HG02943 (cell line): Measurements from ENCODE around the gene RFX2.
"Not testable (repeated sequence)": the region's sequence is repeated elsewhere in the genome, so short reads cannot be mapped to it uniquely, and the experiment has no call there.

Experiments
- ATAC-seq: cut with Tn5 transposase; IDR thresholded peaks from one replicate; pipeline ENCODE4 v1.9.1; 2021; ENCODE audit warnings: mild to moderate bottlenecking, low read depth, moderate library complexity; ENCODE audit not compliant: unreplicated experiment

RFX2 gene

DNA sequence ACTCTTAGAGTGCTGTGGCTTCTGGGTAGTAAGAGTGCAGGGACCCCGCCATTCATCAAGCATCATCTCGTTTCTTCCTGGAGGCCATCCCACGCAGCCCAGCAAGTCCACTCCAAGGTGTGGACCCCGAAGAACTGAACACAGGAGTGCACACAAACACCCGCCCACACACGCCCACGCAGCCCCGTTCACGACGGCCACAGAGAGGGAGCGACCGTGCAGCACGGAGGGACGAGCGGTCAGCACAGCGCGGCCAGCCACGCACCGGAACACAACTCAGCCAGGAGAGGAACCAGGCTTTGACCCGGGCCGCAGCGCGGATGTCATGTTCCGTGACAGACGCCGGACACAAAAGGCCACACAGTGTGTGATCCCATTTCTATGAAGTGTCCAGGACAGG is 114.2 kb downstream of the RFX2 start:
- no peak for ATAC-seq

DNA sequence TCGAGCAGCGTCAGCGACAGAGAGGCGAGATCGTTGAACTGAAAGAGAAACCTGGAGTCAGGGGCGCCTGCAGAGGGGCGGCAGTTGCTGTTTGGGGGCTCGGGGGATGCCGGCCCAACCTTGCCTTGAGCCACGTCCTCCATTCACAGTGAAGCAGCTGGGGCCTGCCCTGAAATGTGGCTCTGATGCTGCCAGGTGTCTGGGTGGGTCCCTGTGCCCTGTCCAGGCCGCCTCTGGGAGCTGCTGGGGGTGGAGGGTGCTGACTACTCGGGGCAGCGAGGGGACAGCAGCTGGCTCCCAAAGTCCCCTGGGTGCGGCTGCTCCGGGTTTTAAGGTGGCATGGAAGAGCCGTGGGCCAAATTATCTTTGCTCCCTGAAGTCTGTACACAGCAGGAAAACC is 114.7 kb downstream of the RFX2 start:
- ATAC-seq: no peak

DNA sequence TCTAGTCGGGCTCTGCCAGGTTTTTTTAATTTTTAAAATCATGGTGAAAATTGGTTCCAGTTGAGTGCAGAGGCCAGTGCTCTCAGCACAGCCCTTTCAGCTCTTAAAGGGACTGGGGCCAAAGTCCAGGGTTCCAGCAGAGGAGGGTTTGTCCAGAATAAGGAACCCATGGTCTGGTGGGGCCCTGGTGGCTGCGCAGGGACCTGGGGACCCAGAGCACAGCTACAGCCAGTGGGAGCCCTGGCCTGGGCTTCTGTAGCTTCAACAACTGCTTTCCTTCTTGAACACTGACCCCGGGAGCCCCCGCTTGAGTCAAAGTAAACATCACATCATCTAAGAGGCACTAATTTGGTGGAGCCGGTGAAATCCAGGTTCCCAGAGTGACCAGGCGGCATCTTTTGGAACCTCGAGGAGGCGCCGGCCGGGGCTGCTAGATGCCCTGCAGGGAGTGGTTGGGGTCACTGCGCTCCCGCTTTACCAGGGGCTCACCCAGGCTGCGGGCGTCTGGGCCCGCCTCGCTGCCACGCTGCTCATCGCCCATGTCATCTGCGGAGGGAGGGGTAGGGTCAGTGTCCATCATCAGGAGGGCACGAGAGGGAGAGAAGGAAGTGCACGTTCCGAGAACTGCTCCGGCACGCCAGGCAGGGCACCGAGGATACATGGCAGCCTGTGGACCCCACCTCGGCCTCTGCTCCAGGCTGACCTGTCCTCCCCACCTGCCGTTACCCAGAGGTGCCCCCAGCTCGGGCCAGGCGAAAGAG is 115.7 kb downstream of the RFX2 start:
- ATAC-seq: no peak

DNA sequence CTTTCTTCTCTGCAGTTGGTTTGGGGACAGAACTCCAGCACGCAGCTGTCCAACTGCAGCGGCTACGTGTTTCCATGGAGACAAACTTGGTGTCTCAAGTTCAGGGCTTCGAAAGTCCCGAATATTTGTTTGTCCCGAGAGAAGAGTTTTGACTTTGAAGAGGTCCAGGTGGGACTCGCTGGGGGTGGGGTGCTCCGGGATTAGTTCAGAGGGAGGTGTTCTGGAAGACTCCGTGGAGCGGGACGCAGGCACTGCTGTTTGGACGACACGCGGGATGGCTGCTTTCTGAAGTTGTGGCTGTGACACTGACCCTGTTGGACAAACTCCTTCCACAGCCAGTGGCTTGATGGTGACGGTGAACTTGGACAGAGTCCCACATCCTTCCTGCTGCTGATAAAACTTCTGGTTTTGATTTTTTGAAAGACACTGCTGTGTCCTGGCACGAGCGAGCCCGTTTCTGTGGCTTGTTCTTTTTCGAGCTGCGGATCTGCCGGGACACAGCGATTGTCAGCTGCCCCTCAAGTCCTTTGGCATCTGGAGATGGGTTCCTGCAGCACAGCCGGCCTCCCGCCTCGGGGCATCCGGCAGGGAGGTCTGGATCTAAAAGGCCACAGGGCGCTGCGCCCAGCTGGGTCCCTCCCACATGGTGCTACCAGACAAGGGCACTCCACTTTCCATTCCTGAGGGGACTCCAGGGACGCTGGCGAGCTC is 116.5 kb downstream of the RFX2 start:
- ATAC-seq: no peak

DNA sequence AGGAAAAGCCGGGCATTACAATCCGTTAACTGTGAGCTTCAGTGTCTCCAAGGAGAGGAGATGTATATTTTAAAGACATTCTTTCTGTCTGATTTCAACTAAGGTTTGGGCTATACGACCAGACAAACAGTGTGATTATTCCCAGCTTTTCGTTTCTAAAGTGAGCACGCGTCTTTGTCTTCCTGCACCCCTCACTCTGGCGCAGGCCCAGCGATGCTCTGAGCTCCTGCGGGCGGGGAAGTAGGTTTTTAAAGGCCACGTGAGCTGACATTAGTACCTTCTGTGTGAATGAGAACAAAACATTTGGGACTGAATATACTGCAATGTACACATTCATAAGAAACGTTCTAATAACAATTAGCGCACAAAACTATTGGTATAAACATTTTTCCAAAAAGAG is 117.1 kb downstream of the RFX2 start:
- no peak for ATAC-seq

DNA sequence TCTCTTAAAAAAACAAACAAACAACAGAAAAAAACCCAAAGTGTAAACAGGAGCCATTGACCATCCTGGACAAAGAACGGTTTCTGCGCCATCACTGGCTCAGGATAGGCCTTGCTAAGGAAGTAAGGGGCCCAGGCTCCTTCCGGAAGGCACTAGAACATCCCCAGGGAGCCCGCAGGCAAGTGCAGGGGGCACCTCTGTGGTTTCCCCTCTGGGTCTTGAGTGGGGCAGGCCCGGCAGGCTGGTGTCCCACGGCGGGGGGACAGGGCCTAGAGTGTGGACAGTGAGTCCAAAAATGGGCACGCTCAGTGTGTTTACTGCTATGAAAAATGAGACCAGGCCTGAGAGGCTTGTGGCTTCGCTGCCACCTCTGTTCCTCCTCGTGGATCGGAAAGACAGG is 117.5 kb downstream of the RFX2 start:
- ATAC-seq: no peak

DNA sequence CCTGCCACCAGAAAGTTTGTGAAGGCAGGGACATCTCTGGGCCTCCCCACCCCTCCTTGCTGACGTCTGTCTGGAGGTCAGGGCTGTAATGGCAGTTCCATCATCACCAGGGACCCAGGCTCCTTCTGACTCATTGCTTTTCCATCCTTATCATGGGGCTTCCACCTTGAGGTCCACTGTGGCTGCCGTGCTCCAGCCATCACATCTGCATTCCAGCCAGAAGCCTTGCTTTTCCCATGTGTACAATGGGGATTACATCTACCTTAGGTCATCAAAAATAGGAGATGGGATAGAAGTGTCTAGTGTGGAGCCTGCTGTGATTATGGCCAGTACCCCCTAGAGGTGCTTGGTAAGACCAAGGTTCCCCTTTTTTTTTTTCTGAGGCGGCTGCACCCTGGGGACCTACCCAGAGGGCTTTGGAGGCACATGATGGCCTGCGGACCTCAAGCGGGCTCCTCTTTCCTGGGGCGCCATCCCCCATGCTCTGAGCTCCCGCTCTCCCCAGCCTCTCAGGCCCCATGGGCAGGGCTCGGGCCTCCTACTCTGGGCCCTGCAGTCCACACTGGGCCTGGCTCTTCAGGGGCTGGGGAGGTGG is 119.0 kb downstream of the RFX2 start:
- no peak for ATAC-seq

DNA sequence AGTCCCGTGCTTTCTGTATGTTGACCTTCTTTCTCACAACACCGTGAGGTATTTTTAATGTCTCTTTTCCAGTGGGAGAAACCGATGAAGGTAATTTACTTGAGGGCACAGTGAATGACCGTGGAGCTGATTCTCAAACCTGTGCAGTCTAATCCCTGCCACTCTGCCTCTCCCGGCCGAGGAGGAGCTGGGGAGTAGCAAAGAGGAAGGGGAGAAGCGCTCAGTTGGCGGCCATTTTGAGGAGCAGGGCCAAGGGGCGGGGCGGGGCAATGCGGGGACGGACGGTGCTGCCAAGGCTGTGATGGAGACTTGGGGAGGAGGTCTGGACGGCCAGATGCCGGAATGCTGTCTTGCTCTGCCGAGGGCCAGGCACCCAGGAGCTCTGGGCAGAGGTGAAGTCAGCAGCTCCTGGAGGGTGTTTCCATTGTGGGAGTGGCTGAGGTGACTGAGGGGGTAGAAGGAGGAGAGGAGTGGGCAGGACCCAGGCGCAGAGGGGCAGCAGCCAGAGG is 120.0 kb downstream of the RFX2 start:
- no peak for ATAC-seq

DNA sequence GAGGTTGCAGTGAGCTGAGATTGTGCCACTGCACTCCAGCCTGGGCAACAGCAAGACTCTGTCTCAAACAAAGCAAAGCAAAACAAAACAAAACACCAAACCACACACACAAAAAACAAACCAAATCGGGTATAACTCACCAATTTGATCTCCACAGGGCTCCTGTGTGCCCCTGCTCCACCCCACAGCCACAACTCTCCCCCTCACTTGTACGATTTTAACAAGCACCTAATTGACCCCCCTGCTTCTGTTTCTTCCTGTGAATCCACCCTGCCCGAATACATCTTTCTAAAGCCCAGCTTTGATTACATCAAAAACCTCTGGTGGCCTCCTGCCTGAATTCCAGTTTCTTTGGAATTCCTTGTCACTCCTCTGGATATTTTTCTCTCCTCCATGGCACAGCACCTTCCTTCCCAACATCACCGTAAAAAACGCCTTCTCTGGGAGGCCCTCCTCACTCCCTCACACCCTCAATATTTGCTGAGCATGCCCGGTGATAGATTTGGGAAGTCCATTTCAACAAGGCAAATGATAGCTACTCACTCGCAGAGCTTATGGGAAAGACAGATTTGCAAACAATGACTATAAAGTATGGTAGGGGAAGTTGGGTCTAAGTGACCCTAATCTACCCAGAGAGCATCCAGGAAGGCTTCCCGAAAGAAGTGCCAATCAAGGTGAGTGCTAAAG is 120.8 kb downstream of the RFX2 start:
- no peak for ATAC-seq

DNA sequence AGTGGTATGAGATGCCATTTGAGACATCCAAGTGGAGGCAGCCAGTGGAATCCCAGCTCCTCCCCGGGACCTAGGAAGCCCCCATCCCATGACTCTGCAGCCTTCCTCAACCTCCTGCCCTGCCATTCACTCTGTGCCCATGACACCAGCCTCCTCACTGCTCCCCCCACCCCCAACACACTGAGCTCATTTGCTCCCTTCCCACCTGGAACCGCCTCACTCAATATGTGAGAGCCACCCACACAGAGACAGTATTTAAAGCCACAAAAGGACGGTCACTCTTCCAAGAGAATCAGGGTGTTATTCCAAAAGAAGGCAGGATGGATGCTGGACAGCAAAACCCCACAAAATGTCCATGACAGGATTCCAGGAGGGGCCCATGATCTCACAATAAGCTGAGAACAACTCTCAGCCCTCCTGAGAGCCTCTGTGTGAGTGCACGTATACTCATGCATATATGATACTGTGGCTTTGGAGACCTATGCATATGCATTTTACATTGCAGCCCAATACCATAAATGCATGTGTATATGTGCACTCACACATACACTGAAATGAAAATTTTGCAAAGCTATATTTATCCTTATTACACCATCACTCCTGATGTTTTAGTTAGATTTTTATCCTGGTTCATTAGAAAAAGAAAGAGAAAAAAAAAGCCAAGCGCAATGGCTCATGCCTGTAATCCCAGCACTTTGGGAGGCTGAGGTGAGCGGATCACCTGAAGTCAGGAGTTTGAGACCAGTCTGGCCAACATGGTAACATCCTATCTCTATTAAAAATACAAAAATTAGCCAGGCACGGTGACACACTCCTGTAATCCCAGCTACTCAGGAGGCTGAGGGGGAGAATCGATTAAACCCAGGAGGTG is 121.5 kb downstream of the RFX2 start:
- ATAC-seq: no peak

DNA sequence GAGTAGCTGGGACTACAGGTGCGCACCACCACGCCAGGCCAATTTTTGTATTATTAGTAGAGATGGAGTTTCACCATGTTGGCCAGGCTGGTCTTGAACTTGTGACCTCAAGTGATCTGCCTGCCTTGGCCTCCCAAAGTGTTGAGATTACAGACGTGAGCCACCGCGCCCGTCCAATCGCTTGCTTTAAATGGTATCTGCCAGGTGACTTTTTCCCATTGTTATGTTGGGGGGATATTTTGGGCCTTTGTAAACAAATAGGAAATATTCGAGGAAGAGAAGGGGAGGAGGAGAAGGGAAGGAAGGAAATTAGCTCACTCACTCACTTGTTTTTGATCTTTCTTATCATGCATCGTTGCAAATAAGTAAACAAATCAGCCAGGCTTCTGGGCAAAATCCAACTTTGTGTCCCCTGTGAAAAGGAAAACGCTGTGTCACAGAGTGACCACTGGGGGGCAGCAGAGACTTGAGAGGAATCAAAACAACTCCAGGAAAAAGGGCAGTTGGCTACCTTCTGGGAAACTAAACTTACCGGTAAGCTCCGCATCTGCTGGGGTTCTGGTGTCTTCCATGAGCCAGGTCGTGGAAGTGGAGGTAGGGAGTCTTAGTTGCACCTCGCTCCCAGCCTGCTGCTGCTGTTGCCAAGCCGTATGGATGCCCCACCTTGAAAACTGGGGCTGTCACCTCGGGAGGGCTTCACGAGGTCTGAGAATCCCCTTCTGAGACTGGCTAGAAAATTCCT is 123.1 kb downstream of the RFX2 start:
- ATAC-seq: no peak

DNA sequence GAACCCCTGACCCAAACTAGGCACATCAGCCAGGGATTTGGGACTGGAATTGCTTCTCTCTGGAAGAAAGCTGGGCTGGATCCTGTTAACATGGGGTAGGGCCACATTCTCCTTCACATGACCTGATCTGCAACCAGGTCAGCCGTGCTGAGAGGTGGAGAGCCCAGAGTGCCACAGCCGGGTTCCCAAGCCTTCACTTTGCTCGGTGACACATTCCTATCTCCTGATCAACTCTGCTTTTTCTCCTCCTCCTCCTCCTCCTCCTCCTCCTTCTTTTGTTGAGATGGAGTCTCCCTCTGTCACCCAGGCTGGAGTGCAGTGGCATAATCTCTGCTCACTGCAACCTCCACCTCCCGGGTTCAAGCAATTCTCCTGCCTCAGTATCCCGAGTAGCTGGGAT is 124.5 kb downstream of the RFX2 start:
- not testable (repeated sequence) for ATAC-seq

DNA sequence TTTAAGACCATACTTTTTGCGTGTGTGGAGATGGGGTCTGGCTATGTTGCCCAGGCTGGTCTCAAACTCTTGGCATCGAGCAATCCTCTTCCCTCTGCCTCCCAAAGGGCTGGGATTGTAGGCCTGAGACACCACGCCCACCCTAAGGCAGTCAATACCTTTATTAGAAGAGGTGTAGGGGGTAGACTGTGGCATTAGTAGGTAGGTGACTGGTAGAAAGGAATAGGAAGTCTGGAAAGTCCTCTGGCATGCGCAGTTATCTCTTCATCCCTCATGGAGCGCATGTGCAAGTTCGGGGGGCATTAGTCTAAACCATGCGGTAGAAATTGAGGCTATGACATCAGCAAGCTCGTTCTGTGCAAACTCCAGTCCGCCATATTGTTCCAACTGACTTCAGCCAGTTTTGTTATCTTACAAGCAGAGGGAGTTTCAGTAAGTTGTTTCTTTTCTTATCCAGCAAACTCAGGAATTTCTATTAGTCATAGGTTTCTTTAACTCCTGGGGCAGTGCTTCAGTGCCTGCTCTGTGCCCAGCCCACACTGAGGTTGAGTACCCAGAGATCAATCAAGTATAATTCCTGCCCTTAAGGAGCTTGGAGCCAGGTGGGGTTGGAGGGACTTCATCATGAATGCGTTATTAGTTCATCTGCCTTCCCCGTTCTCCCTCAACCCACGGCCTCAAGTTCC is 125.1 kb downstream of the RFX2 start:
- no peak for ATAC-seq

DNA sequence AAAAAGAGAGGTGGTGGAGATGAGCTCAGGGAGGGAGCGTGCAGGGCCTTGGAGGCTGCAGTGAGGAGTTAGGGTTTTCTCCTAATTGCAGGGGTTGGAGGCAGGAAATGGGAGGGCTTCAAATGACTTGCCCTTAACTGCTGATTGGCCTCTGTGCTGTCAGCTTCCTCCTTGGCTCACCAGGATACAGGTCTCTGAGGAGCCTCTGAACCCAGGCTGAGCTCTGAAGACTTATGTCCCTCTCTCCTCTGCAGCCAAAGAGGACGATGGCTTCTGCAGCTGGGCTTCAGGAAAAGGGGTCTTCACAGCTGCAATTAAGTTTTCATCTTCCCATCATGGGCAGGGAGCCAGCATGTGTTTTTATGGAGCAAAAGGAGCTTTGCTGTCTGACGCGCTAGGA is 125.7 kb downstream of the RFX2 start:
- ATAC-seq: no peak

DNA sequence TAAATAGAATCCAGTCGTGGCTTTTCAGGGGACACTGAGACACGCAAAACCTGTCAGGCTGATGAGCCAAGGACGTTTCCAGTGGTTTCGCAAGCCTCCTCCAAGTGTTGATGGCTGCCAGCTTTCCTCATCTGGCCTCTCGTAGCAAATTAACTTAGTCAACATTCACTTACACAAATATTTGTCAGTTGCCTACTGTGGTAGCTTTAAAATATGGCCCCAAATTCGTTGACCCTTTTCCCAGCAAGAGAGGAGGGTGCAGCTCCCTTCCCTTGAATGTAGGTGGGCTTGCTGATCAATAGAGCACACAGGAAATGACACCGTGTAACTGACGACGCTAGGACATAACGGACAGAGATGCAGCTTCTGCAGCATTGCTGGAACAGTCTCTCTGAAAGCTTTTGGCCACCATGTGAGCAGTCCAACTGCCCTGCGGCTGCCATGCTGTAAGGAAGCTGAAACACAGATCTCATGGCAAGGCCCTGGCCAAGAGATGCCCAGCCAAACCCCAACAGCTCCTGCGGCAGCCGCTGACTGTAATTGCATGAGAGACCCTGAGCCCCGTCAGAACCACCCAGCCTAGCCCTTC is 126.8 kb downstream of the RFX2 start:
- no peak for ATAC-seq

DNA sequence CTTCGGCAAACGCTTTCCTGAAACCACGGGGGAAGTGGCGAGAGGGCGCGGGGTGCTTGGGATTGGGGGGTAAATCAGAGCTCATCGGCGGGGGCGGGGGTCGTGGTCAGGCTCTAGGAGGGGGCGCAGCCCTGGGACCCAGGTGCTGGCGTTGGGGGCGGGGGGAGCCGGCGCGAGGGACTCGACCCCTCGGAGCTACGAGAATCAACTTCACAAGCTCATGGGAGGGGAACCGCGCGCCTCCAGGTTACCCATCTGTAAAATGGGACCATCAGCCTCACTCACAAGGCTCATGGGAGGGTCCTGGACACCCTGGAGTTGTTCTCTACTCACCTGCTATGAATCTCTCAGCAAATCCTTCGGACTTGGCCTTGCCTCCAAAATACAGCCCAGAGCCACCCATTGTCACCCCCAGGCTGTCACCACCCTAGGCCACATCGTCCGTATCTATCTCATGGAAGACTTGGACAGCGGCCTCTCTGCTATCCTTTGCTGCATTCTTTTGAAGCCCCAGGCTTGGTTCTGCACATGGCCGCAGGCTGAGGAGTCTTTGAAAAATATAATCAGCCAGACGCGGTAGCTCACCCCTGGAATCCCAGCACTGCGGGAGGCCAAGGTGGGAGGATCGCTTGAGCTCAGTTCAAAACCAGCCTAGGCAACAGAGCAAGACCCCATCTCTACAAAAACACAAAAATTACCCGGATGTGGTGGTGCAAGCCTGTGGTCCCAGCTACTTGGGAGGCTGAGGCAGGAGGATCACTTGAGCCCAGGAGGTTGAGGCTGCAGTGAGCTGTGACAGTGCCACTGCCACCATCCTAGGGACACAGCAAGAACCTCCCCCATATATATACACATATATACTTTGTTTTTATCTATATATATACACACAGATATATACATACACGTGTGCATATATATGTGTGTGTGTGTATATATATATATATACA is 131.4 kb downstream of the RFX2 start:
- ATAC-seq: no peak
